CD4-positive, alpha-beta T cell (primary cell): Measurements from ENCODE around the gene ZBTB20. TPM values are rescaled to one million over a fixed set of nuclear protein-coding genes. Genes with fewer than 3 reads are reported as not detected.

Source experiments
- ATAC-seq: fragments of 200-7000 bp; cut with Tn5 transposase; one replicate; pipeline ENCODE4 v1.10.0; 2022; ENCODE audit warnings: mild to moderate bottlenecking; ENCODE audit not compliant: poor library complexity
- CTCF ChIA-PET: fragments of 350-600 bp; sonication (Branson Sonifier 250); formaldehyde crosslinking; loops from one replicate; lab custom pipeline; 2021; ENCODE audit warnings: antibody characterized with exemption, inconsistent platforms; lab: Charles Lee
- POLR2A ChIA-PET: fragments of 350-600 bp; sonication (Branson Sonifier 250); formaldehyde crosslinking; loops from one replicate; lab custom pipeline; 2021; ENCODE audit warnings: antibody characterized with exemption, inconsistent platforms; lab: Charles Lee
- DNase-seq, 14 experiments: peaks; one replicate each; pipeline ENCODE4 v3.0.0-alpha.2; 2013 to 2020; ENCODE audit warnings: mixed read lengths in 2 of 14
- H3K27ac ChIP-seq, 2 donors: one replicate each; pipeline versions ENCODE4 v1.5.1 to v1.7.0; 2013; ENCODE audit warnings: low read length in 2 of 2, low read depth in 1 of 2, mild to moderate bottlenecking in 1 of 2
- H3K27me3 ChIP-seq, 2 experiments: 1 replicate in 1 of 2; 2 replicates in 1 of 2; pipeline versions ENCODE4 v1.6.1 to v1.7.0; 2013; ENCODE audit warnings: low read length in 2 of 2, control low read depth in 1 of 2, mild to moderate bottlenecking in 1 of 2, moderate library complexity in 1 of 2; ENCODE audit not compliant: insufficient read depth in 2 of 2, control insufficient read depth in 1 of 2
- H3K36me3 ChIP-seq: one replicate; pipeline ENCODE4 v1.6.1; 2013; ENCODE audit warnings: low read length, control low read depth; ENCODE audit not compliant: insufficient read depth
- H3K4me1 ChIP-seq: one replicate; pipeline ENCODE4 v1.6.1; 2013; ENCODE audit warnings: low read length, control low read depth; ENCODE audit not compliant: insufficient read depth
- H3K4me3 ChIP-seq: one replicate; pipeline ENCODE4 v1.5.1; 2013; ENCODE audit warnings: mild to moderate bottlenecking, low read length, moderate library complexity
- H3K9me3 ChIP-seq, 2 experiments: 1 replicate in 1 of 2; 2 replicates in 1 of 2; pipeline versions ENCODE4 v1.6.1 to v1.7.0; 2013; ENCODE audit warnings: low read length in 2 of 2, mild to moderate bottlenecking in 2 of 2, control low read depth in 1 of 2, moderate library complexity in 1 of 2; ENCODE audit not compliant: control insufficient read depth in 1 of 2, insufficient read depth in 1 of 2
- H3K27ac Mint-ChIP-seq: one replicate; pipeline ENCODE4 v1.8.0; 2020; ENCODE audit warnings: mixed read lengths
- H3K27me3 Mint-ChIP-seq: one replicate; pipeline ENCODE4 v1.8.0; 2021; ENCODE audit warnings: mixed read lengths
- H3K36me3 Mint-ChIP-seq: one replicate; pipeline ENCODE4 v1.8.0; 2021; ENCODE audit warnings: low read depth, mixed read lengths
- H3K4me1 Mint-ChIP-seq: one replicate; pipeline ENCODE4 v1.8.0; 2021; ENCODE audit warnings: low read depth, mixed read lengths
- H3K4me3 Mint-ChIP-seq: one replicate; pipeline ENCODE4 v1.8.0; 2020; ENCODE audit warnings: mild to moderate bottlenecking, mixed read lengths
- H3K9me3 Mint-ChIP-seq: one replicate; pipeline ENCODE4 v1.8.0; 2020; ENCODE audit warnings: mixed read lengths
- intact Hi-C, 2 experiments: fragments of 100-400 bp; cut with DNase I in 1 of 2; cut with micrococcal nuclease in 1 of 2; formaldehyde crosslinking; loops; one replicate each; pipeline versions ENCODE4 v1.15.1 to v1.9.0; 2023 to 2025; cut with DNase I, micrococcal nuclease
- total RNA-seq, 174 experiments: library from RNA in 2 of 174; stranded (reverse) in 2 of 174; gene quantifications; one replicate each; pipeline ENCODE4 v1.2.3 and lab custom pipeline; 2021 to 2026
- TF ChIP-seq, protein P1 (sequence below): fragments of 200-600 bp; IDR thresholded peaks from one replicate; pipeline ENCODE4 v1.8.0; 2022; ENCODE audit warnings: antibody characterized with exemption, mild to moderate bottlenecking

ZBTB20 gene
- total RNA-seq, 2 experiments from 2014 or later, result 41.6 to 47.4 TPM

DNA sequence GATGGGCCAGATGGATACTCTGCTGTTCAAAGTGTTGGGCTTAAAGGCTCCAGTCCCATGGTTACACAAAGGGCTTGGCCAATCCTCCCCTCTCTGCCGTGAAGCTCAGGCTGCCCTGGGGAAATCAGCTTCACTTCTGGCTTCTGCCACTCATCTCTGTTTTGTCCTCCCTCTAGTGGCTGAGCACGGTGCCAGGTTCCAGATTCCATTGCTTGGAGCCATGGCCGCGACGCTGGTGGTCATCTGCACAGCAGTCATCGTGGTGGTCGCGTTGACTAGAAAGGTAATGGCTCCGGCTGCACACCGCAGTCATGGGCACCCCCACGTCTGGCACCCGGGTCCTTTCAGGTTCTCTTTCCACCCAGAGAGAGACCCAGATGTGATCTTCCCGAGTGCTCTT lies 847.7 kb downstream of the ZBTB20 start:
- no peaks in the 10 kb centered on the region for H3K27me3 Mint-ChIP-seq
- TF ChIP-seq, protein P1, sequence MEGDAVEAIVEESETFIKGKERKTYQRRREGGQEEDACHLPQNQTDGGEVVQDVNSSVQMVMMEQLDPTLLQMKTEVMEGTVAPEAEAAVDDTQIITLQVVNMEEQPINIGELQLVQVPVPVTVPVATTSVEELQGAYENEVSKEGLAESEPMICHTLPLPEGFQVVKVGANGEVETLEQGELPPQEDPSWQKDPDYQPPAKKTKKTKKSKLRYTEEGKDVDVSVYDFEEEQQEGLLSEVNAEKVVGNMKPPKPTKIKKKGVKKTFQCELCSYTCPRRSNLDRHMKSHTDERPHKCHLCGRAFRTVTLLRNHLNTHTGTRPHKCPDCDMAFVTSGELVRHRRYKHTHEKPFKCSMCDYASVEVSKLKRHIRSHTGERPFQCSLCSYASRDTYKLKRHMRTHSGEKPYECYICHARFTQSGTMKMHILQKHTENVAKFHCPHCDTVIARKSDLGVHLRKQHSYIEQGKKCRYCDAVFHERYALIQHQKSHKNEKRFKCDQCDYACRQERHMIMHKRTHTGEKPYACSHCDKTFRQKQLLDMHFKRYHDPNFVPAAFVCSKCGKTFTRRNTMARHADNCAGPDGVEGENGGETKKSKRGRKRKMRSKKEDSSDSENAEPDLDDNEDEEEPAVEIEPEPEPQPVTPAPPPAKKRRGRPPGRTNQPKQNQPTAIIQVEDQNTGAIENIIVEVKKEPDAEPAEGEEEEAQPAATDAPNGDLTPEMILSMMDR, result peak; percentile 62
- Histone ChIP-seq H3K27ac (no peak overlapping the region), H3K9me3 (no peaks in the 10 kb centered on the region), H3K36me3 (peaks cover 6% of the 10 kb centered on the region), H3K4me3 (peak overlapping the region; percentile 22), H3K27me3 (no peaks in the 10 kb centered on the region), H3K4me1 (peaks cover 32% of the 10 kb centered on the region)
- H3K9me3 Mint-ChIP-seq, result no peaks in the 10 kb centered on the region
- peak overlapping the region; percentile 43 for H3K27ac Mint-ChIP-seq
- ATAC-seq, result peak; percentile 45
- peaks cover 16% of the 10 kb centered on the region for H3K4me1 Mint-ChIP-seq
- no peaks in the 10 kb centered on the region for H3K36me3 Mint-ChIP-seq
- intact Hi-C loops, result loop anchor here (1.0 kb wide), 1 partner anchor 147 kb away; no protein-coding TSS in a partner anchor
- peak in 8 of 14 experiments; percentile 12 to 73 (median 46) for DNase-seq
- POLR2A ChIA-PET, result interaction anchor here (0.7 to 2.9 kb wide), 7 partner anchors 8 to 119 kb away, joined by 3 to 15 read pairs (median 3); no protein-coding TSS in a partner anchor
- CTCF ChIA-PET, result interaction anchor here (0.7 to 1.8 kb wide), 9 partner anchors 8 to 146 kb away, joined by 3 to 11 read pairs (median 4); no protein-coding TSS in a partner anchor
- no peak overlapping the region for H3K4me3 Mint-ChIP-seq

DNA sequence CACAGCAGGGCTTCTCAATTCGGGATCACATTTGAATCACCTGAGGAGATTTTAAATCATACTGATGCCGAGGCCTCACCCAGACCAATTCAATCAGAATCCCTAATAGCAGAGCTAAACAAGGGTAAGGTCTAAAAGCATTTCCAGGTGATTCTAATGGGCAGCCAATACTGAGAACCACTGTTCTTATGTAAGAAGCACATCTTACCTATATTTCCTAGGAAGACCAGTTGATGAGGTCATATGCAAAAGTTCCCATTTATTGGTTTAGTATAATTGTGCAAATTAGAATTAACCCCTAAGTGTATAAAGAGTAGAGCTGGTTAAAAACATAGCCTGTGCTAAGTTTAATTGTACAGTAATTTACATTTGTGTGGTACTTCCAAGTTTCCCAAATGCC lies 851.1 kb downstream of the ZBTB20 start:
- no peaks in the 10 kb centered on the region for H3K27me3 Mint-ChIP-seq
- ChIA-PET CTCF (no interaction called here), POLR2A (interaction anchor here (0.7 to 1.9 kb wide), 4 partner anchors 11 to 82 kb away, joined by 3 to 9 read pairs (median 4); no protein-coding TSS in a partner anchor)
- H3K4me1 Mint-ChIP-seq, result peaks cover 32% of the 10 kb centered on the region
- TF ChIP-seq, protein P1, result no peak
- H3K4me3 Mint-ChIP-seq, result peak overlapping the region; percentile 54
- intact Hi-C loops, result no loop called here
- H3K4me1 ChIP-seq, result peaks cover 59% of the 10 kb centered on the region
- H3K27me3 ChIP-seq, result no peaks in the 10 kb centered on the region
- peaks cover 6% of the 10 kb centered on the region for H3K36me3 ChIP-seq
- H3K36me3 Mint-ChIP-seq, result no peaks in the 10 kb centered on the region
- no peaks in the 10 kb centered on the region for H3K9me3 ChIP-seq
- peak overlapping the region; percentile 49 for H3K4me3 ChIP-seq
- peak overlapping the region; percentile 78 for H3K27ac Mint-ChIP-seq
- ATAC-seq (no peak), DNase-seq (no peak)
- peak overlapping the region in 1 of 2 donors; percentile 9 for H3K27ac ChIP-seq
- no peaks in the 10 kb centered on the region for H3K9me3 Mint-ChIP-seq

DNA sequence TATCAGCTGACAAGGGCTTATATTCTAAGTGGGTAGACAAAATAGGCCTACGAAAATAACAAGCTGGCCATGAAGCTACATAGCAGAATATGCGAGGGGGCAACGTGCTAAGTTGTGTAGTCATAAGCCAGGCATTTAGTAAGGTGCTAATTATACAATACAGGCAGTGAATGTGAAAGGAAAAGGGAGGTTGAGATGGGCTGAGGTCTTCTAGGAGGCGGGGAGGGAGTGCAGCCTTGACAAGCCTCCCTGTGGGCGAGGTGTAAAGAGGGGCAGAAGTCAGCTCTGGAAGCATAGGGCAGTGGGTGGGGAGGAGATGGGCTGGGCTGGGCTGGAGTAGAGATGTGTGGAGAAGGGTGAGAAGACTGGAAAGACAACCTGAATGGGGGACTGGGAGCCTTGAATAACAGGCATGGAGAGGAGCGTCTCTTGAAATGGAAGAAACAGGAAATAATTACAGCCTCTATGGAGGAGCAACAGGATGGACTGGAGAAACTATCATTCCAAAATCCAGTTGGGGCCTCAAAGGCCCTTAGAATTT lies 852.1 kb downstream of the ZBTB20 start:
- intact Hi-C loops, result loop anchor here (5.0 kb wide), 2 partner anchors 42 to 78 kb away; no protein-coding TSS in a partner anchor
- Mint-ChIP-seq H3K27ac (peak overlapping the region; percentile 78), H3K9me3 (no peaks in the 10 kb centered on the region), H3K27me3 (no peaks in the 10 kb centered on the region), H3K4me1 (peaks cover 34% of the 10 kb centered on the region), H3K36me3 (no peaks in the 10 kb centered on the region), H3K4me3 (peak overlapping the region; percentile 66)
- Histone ChIP-seq H3K4me1 (peaks cover 63% of the 10 kb centered on the region), H3K9me3 (no peaks in the 10 kb centered on the region), H3K36me3 (peaks cover under 1% of the 10 kb centered on the region), H3K27me3 (no peaks in the 10 kb centered on the region), H3K4me3 (peak overlapping the region; percentile 49), H3K27ac (peak overlapping the region; percentile 26 to 41)
- ChIA-PET CTCF (interaction anchor here (5.2 kb wide), 1 partner anchor 141 kb away, joined by 25 read pairs; no protein-coding TSS in a partner anchor), POLR2A (interaction anchor here (0.8 to 3.1 kb wide), 3 partner anchors 12 to 81 kb away, joined by 3 to 16 read pairs (median 10); no protein-coding TSS in a partner anchor)
- DNase-seq (peak in 4 of 14 experiments; percentile 34 to 77 (median 38)), ATAC-seq (no peak)
- TF ChIP-seq, protein P1, result no peak
